ENCODE data around the gene GRIK1.

GRIK1 gene

DNA sequence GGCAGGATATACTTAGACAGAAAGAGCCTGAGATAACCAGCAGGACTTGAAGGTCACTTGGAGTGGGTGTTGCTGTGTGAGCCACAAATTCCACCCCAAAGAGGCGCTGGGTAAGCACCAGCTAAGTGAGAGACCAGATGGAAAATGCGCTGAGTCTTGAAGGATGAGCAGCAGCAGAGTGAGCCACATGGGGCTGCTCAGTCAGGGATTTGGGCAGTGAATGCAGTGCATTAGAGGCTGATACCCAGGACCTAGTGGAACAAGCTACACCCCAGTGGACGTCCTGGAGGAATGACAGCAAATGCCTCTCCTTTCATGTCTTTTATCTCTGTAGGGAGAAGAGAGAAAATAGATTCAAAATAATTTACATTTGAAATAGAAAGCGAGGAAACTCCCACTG, 11.3 kb downstream of the GRIK1 start:
- DNase-seq = no peak
- in situ Hi-C loops (cut with MboI; ENCODE audit: low pct_unique_long_range_greater_than_20kb, low sequenced_read_pairs) = no loop called here

DNA sequence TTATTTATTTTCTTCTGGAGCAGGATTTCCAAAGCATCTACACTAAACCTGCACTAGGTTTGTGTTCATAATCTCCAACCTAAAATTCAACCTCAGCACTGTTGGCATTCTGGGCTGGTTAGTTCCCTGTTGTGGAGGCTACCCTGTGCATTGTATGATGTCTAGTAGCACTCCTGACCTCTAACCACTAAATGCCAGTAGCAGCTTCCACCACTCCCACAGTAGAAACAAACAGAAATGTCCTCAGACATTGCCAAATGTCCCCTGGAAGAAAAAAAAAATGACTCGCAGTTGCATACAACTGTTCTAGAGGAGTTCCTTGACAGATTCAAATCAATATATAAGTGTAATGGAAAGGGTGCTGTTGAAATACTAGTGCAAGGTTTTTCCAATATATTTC, 18.9 kb downstream of the GRIK1 start:
- in situ Hi-C loops (cut with MboI; ENCODE audit: low pct_unique_long_range_greater_than_20kb, low sequenced_read_pairs) = no loop called here
- DNase-seq = no peak

DNA sequence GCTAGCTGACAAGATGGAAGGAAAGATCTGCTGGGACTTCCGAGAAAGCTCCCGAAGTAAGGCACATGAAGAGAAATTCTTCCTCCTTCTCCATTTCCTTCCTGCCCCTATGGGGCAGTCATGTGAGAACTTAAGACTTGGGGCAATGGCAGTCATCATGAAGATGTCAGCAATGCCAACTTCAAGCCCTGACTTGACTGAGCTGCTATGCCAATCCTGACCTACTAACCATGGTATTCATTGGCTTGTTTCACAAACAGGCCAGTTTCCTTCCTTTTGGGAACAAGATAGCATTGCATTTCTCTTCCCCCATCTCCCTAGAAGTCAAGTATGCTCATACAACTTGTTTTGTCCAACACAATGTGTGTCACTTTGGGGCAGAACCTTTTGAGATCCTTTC, 25.5 kb downstream of the GRIK1 start:
- DNase-seq = no peak
- in situ Hi-C loops (cut with MboI; ENCODE audit: low pct_unique_long_range_greater_than_20kb, low sequenced_read_pairs) = no loop called here

DNA sequence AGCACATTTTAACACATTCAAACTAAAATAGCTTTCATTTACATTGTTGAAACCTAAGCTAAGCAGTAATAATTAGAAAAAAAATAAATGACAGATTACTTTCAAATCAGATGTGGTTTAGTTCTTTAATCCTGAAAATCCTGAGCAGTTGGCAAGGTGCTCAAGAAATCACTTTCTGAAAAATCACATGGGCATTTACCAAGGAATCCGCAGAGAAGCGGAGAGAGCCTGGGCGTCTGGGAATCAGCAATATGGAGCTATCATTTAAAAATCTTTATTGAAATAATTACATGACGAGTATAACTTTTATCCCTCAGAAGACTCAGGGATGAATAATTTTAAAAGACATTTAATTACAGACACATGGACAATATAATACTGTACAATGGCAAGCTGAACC, 30.2 kb downstream of the GRIK1 start:
- in situ Hi-C loops (cut with MboI; ENCODE audit: low pct_unique_long_range_greater_than_20kb, low sequenced_read_pairs) = no loop called here
- no peak for DNase-seq

DNA sequence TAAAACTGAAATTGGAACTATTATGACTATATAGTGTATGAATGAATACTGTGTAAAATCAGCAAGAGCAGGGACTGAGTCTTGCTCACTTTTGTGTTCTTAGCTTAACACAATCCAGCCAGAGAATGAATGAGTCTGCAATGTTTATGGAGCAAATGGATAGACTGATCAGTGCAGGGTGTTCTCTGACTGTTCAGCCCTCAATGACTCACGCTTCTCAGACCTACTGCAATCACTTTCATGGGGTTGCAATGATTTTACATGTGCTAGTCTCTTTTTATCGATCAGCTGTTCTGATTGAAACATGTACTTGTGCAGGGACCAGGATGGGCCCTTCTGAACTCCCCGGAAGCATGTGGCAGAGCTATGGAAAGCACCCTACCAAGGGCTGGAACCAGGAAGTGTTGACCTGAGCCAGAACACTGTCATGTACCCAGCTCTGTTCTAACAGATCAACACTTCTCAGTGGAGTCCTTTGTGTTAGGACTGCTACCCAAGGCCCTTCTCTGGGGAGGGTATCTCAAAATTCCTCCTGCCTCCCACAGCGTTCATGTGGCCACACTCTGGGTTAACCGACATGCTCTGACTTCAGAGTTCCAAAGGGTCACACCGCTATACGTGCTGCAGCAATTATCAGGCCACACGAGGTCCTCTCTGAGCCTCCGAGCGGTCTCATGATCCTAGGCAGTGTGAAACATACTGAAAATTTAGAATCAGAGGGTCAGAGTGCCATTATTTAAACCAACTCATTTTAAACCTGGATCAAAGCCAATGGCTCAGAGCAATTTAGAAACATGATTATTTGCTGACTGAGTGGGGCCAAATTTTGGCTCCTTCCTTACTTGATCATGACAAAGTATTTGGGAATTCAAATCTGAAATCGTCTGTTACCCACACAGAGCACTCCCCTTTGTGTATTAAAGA, 35.2 kb downstream of the GRIK1 start:
- in situ Hi-C loops (cut with MboI; ENCODE audit: low pct_unique_long_range_greater_than_20kb, low sequenced_read_pairs) = no loop called here
- DNase-seq = no peak

DNA sequence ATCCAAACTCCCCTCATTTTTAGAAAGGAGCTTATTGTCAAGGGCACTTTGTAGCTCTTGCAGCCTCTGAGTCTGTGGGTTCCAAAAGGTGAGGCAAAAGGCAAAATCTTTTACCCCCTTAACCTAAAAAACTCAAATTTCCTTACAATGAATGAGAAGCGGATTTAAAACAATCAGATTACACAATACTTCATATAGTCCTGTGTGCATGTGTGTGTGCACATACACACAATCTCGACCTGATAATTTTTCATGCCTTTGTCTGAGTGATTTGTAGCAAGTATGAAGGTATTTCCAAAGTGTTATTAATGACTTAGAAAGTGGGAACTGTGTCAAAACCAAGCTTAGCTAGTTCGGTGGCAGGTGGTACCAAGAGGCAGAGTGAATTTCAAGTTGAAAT, 42.9 kb downstream of the GRIK1 start:
- in situ Hi-C loops (cut with MboI; ENCODE audit: low pct_unique_long_range_greater_than_20kb, low sequenced_read_pairs) = no loop called here
- DNase-seq = no peak

DNA sequence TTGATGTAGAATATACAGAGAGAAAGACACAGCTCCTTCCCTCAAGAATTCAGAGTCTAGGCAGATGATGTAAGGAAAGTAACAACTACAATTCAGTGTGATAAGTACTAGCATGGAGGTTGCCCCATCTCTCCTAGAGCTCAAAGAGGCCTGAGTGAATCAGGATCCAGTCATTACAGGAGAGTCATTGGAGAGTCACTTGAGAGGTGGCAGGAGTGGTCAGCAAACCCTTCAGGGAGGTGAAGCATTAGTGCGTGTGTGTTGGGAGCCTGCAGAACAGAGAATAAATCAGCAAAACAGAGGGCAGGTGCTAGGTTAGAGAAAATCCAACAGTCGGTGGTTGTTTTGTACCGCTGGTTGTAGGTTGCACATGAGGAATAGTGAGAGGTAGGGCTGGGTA, 46.1 kb downstream of the GRIK1 start:
- no peak for DNase-seq
- in situ Hi-C loops (cut with MboI; ENCODE audit: low pct_unique_long_range_greater_than_20kb, low sequenced_read_pairs) = no loop called here

DNA sequence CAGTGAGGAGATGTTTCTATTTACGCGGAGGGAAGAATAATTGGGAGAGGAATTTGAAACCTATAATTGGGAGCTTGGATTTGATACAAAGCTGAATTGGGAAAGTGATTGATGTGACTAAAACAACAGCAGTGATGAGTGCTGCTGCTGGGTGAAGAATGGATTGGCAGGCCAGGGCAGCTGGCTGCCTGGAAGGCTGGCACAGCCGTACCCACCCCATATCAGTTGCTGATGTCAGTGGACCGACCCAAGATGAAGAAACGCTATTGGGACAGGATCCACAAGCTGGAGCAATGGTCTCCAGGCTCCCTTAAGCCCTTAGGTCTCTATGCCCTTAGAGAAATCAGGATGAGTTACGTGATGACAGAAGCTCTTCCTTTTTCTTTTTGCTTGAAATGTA, 47.4 kb downstream of the GRIK1 start:
- in situ Hi-C loops (cut with MboI; ENCODE audit: low pct_unique_long_range_greater_than_20kb, low sequenced_read_pairs) = no loop called here

DNA sequence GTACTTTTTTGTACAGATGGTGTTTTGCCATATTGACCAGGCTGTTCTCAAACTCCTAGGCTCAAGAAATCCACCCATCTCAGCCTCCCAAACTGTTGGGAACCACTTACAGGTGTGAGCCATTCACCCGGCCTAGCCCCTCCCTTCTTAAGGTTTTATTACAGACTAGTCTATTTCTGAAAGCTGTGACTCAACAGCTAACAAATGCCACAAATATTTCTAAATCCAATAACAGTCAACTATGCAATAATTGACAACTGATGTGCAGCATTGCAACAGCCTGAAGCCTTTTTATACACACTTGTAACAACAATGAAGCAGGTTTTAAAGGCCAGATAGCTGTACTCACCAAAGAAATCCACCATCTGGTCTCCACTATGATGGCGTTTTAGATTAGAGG, 51.4 kb downstream of the GRIK1 start:
- in situ Hi-C loops (cut with MboI; ENCODE audit: low pct_unique_long_range_greater_than_20kb, low sequenced_read_pairs) = no loop called here
- DNase-seq = no peak

More for the DNA sequence above, 47.4 kb downstream of the GRIK1 start:
- DNase-seq = no peak

DNA sequence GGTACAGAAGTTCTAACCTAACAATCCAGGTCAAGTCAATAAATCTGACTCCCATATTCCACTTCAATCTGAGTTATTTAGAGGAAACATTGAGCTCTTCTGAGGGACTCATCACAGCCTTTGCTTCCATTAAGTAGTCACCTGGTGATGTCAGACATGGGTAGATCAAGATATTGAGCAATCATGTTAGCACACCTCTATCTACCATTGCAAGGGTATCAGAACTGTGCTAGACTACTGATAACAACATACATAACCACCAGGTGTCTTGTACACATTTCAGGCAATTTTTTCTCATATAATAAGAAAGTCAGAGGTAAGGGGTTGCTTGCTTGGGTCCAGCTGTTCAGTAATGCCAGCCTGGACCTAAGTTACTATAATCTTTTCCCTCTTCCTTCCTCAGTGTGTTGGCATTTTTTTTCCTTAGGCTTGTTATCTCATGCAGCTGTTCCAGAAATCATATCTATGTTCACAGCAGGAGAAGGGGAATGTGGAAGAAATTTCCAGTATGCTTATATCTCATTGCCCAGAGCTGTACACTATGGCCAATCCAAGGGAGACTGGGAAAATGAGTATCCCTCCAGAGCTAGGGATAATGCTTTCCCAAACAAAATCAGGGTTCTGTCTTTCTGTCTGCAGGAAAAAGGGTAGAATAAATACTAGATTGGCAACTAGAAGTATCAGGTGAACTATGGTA, 52.3 kb downstream of the GRIK1 start:
- no peak for DNase-seq
- in situ Hi-C loops (cut with MboI; ENCODE audit: low pct_unique_long_range_greater_than_20kb, low sequenced_read_pairs) = no loop called here

DNA sequence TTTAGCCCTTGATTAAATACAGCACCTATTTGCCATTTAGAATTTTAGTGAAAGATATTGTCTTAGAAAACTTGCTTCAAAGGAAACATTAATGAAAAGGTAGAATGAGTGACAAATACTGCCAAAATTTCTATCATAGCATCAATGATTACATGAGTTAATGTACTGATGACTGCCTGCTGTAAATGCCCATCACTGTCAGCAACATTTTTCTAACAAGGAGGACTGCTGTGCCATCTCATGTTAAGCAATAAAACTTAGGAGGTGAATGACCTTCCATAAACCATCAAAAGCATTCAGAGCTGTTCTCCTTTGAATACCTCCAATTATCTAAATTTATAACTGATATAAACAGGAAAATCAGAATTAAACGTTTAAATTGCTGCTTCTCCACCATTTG, 54.3 kb downstream of the GRIK1 start:
- in situ Hi-C loops (cut with MboI; ENCODE audit: low pct_unique_long_range_greater_than_20kb, low sequenced_read_pairs) = no loop called here
- DNase-seq = no peak

DNA sequence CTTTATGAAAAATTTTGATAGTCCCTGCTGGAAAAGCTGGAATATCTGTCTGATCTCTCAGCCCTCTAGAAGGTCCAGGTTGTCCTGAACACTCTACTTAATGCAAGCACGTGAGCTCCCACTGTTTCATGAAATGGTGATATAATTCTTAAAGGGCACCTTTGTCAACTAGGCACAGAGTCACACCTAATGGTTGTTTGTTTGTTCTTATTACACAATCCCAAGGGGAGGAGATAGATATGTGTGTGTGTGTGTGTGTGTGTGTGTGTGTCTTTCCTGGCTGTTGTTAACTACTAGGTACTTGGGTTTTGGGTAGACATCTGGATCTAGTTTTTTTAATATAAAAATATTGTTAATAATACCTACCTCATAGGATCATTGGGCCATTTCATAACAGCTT, 63.9 kb downstream of the GRIK1 start:
- no peak for DNase-seq
- in situ Hi-C loops (cut with MboI; ENCODE audit: low pct_unique_long_range_greater_than_20kb, low sequenced_read_pairs) = no loop called here

DNA sequence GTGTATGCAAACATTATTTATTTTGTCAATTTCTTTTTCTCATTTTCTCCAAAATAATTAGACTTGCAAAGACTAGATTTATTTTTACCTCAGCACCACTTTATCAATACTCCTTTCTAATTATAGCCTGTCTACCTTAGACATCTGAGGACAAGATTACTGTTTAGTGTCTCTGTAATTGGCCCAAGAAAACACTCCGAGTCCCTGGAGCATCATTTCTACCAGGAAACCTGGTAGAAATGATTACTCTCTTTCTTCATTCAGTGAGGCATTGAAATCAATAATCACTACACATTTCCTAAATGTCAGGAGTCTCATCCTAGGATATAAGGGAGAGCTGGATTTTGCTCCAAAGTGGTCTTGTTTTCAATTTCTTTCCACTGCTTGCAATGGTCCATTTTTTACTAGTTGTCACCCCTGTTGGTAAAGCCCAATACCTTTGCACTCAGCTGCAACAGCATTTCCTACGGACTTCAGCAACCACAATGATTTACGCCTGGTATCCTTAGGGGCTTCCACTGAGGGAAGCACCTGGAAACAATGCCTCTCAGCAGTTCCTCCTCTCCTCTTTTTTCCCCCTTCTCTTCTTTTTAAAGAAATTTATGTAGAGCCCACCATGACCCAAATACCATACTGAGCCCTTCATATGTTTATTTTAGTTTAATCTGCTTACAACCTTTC, 64.6 kb downstream of the GRIK1 start:
- in situ Hi-C loops (cut with MboI; ENCODE audit: low pct_unique_long_range_greater_than_20kb, low sequenced_read_pairs) = no loop called here
- no peak for DNase-seq

DNA sequence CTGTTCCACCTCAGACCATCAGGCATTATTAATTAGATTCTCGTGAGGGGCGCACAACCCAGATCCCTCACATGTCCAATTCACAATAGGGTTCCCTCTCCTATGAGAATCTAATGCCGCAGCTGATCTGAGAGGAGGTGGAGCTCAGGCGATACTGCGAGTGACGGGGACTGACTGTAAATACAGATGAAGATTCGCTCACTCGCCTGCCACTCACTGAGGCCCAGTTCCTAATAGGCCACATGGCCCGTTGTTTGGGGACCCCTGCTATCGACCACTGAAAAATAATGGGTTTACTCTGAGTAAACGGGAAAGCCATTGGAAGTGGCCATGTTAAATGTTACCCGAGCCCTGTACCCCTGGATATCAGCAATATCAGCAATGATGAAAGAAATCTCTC, 65.9 kb downstream of the GRIK1 start:
- in situ Hi-C loops (cut with MboI; ENCODE audit: low pct_unique_long_range_greater_than_20kb, low sequenced_read_pairs) = loop anchor here (25.0 kb wide), 1 partner anchor 787 kb away; no protein-coding TSS in a partner anchor

DNA sequence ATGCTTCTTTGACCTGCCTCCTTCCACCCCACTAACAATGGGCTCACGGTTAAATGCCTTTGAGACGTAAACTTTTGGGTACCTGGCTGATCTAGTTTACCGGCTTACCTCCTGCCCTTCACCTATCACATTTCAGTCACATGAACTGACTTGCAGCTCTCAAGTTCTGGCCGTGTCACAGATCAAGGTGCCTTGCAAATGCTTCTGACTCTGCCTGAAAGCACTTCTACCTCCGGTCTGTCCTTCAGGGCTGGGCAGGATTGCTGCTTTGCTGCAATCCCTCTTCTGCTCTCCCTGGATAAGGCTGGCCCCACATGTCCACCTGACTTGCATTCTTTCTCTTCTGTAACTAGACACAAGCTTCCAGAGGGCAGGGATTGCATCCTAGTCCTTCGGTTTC, 69.0 kb downstream of the GRIK1 start:
- in situ Hi-C loops (cut with MboI; ENCODE audit: low pct_unique_long_range_greater_than_20kb, low sequenced_read_pairs) = loop anchor here (25.0 kb wide), 1 partner anchor 784 kb away; no protein-coding TSS in a partner anchor
- DNase-seq = no peak

More for the DNA sequence above, 65.9 kb downstream of the GRIK1 start:
- no peak for DNase-seq

DNA sequence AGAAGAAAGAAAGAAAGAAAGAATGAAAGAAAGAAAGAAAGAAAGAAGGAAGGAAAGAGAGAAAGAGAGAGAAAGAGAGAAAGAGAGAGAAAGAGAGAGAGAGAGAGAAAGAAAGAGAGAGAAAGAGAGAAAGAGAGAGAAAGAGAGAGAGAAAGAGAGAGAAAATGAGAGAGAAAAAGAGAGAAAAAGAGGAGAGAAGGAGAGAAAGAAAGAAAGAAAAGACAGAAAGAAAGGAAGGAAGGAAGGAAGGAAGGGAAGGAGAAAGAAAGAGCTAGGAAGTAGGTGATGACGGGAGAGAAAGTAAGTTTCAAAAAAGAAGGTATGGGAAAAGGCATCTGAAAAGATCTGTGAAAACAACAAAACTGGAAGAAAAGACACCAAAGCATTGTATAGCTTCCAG, 72.0 kb downstream of the GRIK1 start:
- in situ Hi-C loops (cut with MboI; ENCODE audit: low pct_unique_long_range_greater_than_20kb, low sequenced_read_pairs) = loop anchor here (25.0 kb wide), 1 partner anchor 780 kb away; no protein-coding TSS in a partner anchor
- no peak for DNase-seq

DNA sequence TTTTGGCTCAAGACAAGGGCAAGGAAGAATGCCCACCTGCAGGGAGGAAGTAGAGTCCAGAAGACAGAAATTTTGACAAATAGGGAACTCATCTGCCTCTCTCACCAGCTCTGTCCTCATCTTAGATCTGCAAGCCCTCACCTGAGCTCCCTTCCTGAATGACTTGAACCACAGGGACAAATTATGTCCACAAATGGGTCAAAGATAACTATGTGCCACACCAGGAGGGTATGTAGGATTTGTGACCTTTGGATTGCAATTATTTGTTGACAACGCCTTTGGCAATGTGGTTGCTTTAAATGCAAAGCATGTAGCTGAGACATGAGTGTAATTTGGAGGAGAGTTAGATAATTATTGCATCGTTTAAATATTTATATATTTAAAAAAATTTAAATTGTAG, 79.5 kb downstream of the GRIK1 start:
- DNase-seq = no peak
- in situ Hi-C loops (cut with MboI; ENCODE audit: low pct_unique_long_range_greater_than_20kb, low sequenced_read_pairs) = loop anchor here (25.0 kb wide), 1 partner anchor 773 kb away; no protein-coding TSS in a partner anchor

DNA sequence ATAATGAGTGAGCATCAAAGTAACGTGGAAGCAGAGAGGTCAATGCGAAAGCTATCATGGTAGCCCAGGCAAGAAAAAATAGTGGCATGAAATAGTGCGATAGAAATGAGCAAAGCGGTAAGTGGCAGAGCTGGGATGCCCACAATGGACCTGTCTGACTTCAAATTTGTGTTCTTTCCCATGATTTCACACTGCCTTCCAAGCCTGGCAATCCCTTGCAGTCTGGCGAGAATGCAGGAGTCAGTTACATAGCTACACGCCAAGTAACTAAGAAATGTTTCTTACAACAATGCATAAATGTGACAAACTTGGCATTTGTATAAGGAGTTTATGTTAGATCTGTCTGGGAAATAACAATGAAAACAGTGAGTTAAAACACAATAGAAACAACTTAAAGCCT, 82.6 kb downstream of the GRIK1 start:
- in situ Hi-C loops (cut with MboI; ENCODE audit: low pct_unique_long_range_greater_than_20kb, low sequenced_read_pairs) = loop anchor here (25.0 kb wide), 1 partner anchor 770 kb away; no protein-coding TSS in a partner anchor
- no peak for DNase-seq

DNA sequence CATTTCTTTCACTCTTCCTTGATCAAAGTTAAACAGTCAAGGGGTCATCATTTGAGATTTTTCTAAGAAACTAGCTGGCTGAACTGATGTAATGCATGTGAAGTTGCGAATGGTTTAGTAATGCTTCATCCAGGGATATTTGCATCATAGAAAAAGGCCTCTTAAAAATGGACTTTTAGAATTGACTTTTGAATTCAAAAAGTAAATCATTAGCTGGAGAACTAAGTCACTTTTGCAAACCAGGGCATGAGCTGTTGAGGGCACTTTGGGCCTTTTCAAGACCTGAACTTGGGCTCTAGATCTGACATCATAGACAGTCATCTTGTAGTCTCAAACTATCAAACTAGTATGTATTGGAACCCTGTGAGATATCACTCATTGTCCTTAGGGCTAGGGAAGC, 85.0 kb downstream of the GRIK1 start:
- in situ Hi-C loops (cut with MboI; ENCODE audit: low pct_unique_long_range_greater_than_20kb, low sequenced_read_pairs) = loop anchor here (25.0 kb wide), 1 partner anchor 767 kb away; no protein-coding TSS in a partner anchor

DNA sequence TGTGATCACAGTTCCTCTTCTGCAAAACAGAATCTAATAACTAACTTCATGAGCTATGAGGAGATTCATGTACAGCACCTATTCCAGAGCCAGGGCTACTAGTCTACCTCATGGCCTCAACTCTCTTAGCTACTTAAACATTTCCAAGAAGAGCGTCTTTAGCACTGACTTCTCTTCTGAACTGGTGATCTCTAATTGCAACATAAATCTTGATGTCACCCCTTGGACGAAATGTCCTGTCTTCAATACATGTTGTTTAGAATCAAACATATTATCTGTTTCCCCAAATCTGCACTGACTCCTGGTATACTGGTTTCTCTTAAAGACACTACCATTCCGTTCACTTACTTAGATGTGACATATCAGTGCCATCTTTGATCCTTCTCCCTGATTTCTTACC, 88.2 kb downstream of the GRIK1 start:
- in situ Hi-C loops (cut with MboI; ENCODE audit: low pct_unique_long_range_greater_than_20kb, low sequenced_read_pairs) = loop anchor here (25.0 kb wide), 1 partner anchor 764 kb away; no protein-coding TSS in a partner anchor
- DNase-seq = no peak

More for the DNA sequence above, 85.0 kb downstream of the GRIK1 start:
- no peak for DNase-seq

Measured in KBM-7 (cell line).